Mucosa of descending colon (tissue), 3 donors: ENCODE measurements around the gene NECTIN3. TPM values are rescaled to one million over a fixed set of nuclear protein-coding genes. Genes with fewer than 3 reads are reported as not detected.

Experiments used
- ATAC-seq: fragments of 200-7000 bp; cut with Tn5 transposase; one replicate; pipeline ENCODE4 v1.9.1; 2020; ENCODE audit warnings: mild to moderate bottlenecking, moderate library complexity
- DNase-seq, 3 donors: peaks; one replicate each; pipeline ENCODE4 v3.0.0-alpha.2; 2020
- H3K36me3 ChIP-seq: fragments of 200-600 bp; one replicate; pipeline ENCODE4 v1.8.0; 2021; ENCODE audit warnings: low read depth, mild to moderate bottlenecking
- H3K4me1 ChIP-seq: fragments of 200-600 bp; one replicate; pipeline ENCODE4 v1.8.0; 2021; ENCODE audit warnings: low read depth, mild to moderate bottlenecking
- H3K4me3 ChIP-seq: fragments of 200-600 bp; one replicate; pipeline ENCODE4 v1.8.0; 2021; ENCODE audit warnings: mild to moderate bottlenecking
- H3K9me3 ChIP-seq: fragments of 200-600 bp; one replicate; pipeline ENCODE4 v1.8.0; 2021; ENCODE audit warnings: mild to moderate bottlenecking
- CTCF ChIP-seq: fragments of 200-600 bp; IDR thresholded peaks from one replicate; pipeline ENCODE4 v1.8.0; 2022; ENCODE audit warnings: antibody characterized with exemption, mild to moderate bottlenecking
- intact Hi-C, 2 donors: fragments of 100-400 bp; cut with DNase I in 1 of 2; cut with micrococcal nuclease in 1 of 2; formaldehyde crosslinking; loops; one replicate each; pipeline versions ENCODE4 v1.11.0 to v1.11.1; 2022; cut with DNase I, micrococcal nuclease
- total RNA-seq, 3 donors: library from RNA; stranded (reverse); fragmentation: NEBNext Ultra II Directional in 2 of 3; extraction: Animal tissue kit (Norgen Biotek cat#: 25700) in 2 of 3; gene quantifications; one replicate each; pipeline versions ENCODE4 v1.2.1 to v1.2.4, GENCODE V29; 2021 to 2023
- donor health status: DM: no; HTN: no; CAD: no; lungs with moderate emphysema.
- donor health status: DM: no; HTN: no; CAD: no.
- donor health status: DM: no; HTN: yes; CAD: no.

The NECTIN3 gene
- total RNA-seq, 3 donors from 2014 or later, result 36.5 to 60.7 (median 43.8) TPM

DNA sequence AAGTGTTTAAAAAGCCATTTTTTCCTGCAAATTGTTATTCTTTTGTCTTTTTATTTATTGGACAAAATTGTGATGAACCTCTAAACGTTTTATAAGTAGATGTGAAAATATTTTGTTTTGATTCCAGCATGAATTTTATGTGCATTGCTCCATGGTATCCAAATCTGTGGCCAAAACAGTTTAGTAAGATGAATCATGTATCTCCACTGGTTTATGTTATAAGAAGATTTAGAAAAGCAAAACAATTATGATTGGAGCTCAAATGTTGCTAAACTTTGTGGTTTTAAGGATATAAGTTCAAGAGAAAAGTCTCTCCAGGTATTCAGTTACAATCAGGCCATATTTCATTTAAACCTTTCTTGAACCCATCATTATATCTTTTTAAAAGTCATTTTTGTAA is 80.9 kb downstream of the NECTIN3 start:
- Histone ChIP-seq H3K4me3 (no peak overlapping the region), H3K9me3 (no peaks in the 10 kb centered on the region), H3K4me1 (no peaks in the 10 kb centered on the region), H3K36me3 (no peaks in the 10 kb centered on the region)
- ATAC-seq (no peak), DNase-seq (no peak)
- intact Hi-C loops, result no loop called here
- no peak for TF ChIP-seq CTCF

DNA sequence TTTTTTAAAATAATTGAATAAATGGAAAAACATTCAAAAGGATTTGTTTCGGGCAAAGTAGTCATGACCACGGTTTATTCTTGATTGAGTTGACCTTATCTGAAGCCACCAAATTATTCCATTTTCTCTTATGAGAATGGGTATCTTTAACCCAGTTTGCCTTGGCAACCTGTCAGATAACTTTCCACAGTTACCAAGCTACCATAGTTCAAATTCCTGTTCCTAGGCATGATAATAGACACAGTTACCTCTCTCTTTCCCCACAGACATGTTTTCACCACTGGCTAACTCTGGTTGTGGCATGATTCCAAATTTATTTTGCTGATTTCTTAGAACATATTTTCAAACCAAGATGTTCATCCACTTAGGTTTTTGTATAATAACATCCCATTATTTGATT is 84.9 kb downstream of the NECTIN3 start:
- ATAC-seq, result no peak
- TF ChIP-seq CTCF, result no peak
- H3K9me3 ChIP-seq, result no peaks in the 10 kb centered on the region
- no peak overlapping the region for H3K4me3 ChIP-seq
- no peaks in the 10 kb centered on the region for H3K4me1 ChIP-seq
- no peaks in the 10 kb centered on the region for H3K36me3 ChIP-seq
- intact Hi-C loops, result no loop called here
- no peak for DNase-seq

GRCh38 chr3:111159391-111159790 is 87.8 kb downstream of the NECTIN3 start:
- no peak for DNase-seq
- Histone ChIP-seq H3K4me3 (no peak overlapping the region), H3K4me1 (no peaks in the 10 kb centered on the region), H3K9me3 (no peaks in the 10 kb centered on the region), H3K36me3 (no peaks in the 10 kb centered on the region)
- intact Hi-C loops, result no loop called here
- TF ChIP-seq CTCF, result no peak
- ATAC-seq, result no peak

GRCh38 chr3:111164621-111165020 is 93.0 kb downstream of the NECTIN3 start:
- TF ChIP-seq CTCF, result no peak
- Histone ChIP-seq H3K4me1 (no peaks in the 10 kb centered on the region), H3K36me3 (no peaks in the 10 kb centered on the region), H3K9me3 (no peaks in the 10 kb centered on the region), H3K4me3 (no peak overlapping the region)
- intact Hi-C loops, result no loop called here
- DNase-seq (no peak), ATAC-seq (no peak)

DNA sequence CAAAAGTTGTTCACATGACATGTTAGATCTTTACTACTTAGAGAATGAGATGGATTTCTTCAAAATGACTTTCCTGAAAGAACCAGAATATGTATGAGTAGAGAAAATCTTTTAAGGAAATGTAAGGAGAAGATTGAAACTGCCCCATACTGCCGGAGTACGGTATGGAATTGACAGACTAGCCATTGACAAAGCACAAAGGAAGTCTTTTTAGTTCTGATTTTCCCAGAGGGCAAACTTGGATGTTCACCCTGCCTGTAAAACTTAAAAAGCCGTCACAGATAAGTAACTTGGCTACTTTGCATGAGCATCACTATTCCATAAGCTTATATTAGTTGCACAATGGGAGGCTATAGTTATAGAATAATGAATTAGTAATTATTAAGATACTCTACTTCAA is 93.8 kb downstream of the NECTIN3 start:
- H3K36me3 ChIP-seq, result no peaks in the 10 kb centered on the region

More for the DNA sequence above, 93.8 kb downstream of the NECTIN3 start:
- Histone ChIP-seq H3K9me3 (no peaks in the 10 kb centered on the region), H3K4me1 (no peaks in the 10 kb centered on the region), H3K4me3 (no peak overlapping the region)
- intact Hi-C loops, result no loop called here
- ATAC-seq (no peak), DNase-seq (no peak)
- TF ChIP-seq CTCF, result no peak
